ENCODE measurements around the gene KRTAP10-6.
"Not testable (repeated sequence)": the region's sequence is repeated elsewhere in the genome, so short reads cannot be mapped to it uniquely, and the experiment has no call there.

GRCh38 chr21:44610157-44610843, 18.0 kb upstream of the KRTAP10-6 start:
- not testable (repeated sequence) for TF ChIP-seq CTCF (IDR thresholded peaks at IDR 0.05 in 2 of 3, conservative IDR thresholded peaks at IDR 0.05 in 1 of 3; ENCODE audit: borderline replicate concordance in 1 of 3, insufficient read depth in 1 of 3, low read depth in 2 of 3, low read length in 2 of 3); POLR2A (IDR thresholded peaks at IDR 0.05; ENCODE audit: borderline replicate concordance, extremely low read depth, insufficient read depth, insufficient read length); EZH2 (IDR thresholded peaks at IDR 0.05); MAX (IDR thresholded peaks at IDR 0.05); EZH2phosphoT487 (IDR thresholded peaks at IDR 0.05; ENCODE audit: borderline replicate concordance); POLR2AphosphoS5 (IDR thresholded peaks at IDR 0.05; ENCODE audit: low read depth, low read length); ATF3 (IDR thresholded peaks at IDR 0.05)

All from HCT116 (cell line).